BLaER1 (cell line): Measurements from ENCODE around the gene RASL12.

ENCODE experiments used
- H3K27ac ChIP-seq: shearing (Covaris generic); formaldehyde crosslinking; 2 replicates; pipeline ENCODE4 v1.8.1; 2022
- H3K27me3 ChIP-seq: shearing (Covaris generic); formaldehyde crosslinking; 2 replicates; pipeline ENCODE4 v1.8.1; 2022
- H3K36me3 ChIP-seq: shearing (Covaris generic); formaldehyde crosslinking; 2 replicates; pipeline ENCODE4 v1.8.1; 2022
- H3K4me1 ChIP-seq: shearing (Covaris generic); formaldehyde crosslinking; 2 replicates; pipeline ENCODE4 v1.8.1; 2022
- H3K4me2 ChIP-seq: shearing (Covaris generic); formaldehyde crosslinking; 2 replicates; pipeline ENCODE4 v1.8.1; 2022
- H3K4me3 ChIP-seq: shearing (Covaris generic); formaldehyde crosslinking; 2 replicates; pipeline ENCODE4 v1.8.1; 2022
- H3K9ac ChIP-seq: shearing (Covaris generic); formaldehyde crosslinking; 2 replicates; pipeline ENCODE4 v1.8.1; 2022
- H3K9me3 ChIP-seq: shearing (Covaris generic); formaldehyde crosslinking; 2 replicates; pipeline ENCODE4 v1.8.1; 2022
- H4K20me1 ChIP-seq: shearing (Covaris generic); formaldehyde crosslinking; 2 replicates; pipeline ENCODE4 v1.8.1; 2022
- Cebpa-rat ChIP-seq: shearing (Covaris generic); IDR thresholded peaks from 2 replicates; pipeline ENCODE4 v1.8.1; 2022

The RASL12 gene

DNA sequence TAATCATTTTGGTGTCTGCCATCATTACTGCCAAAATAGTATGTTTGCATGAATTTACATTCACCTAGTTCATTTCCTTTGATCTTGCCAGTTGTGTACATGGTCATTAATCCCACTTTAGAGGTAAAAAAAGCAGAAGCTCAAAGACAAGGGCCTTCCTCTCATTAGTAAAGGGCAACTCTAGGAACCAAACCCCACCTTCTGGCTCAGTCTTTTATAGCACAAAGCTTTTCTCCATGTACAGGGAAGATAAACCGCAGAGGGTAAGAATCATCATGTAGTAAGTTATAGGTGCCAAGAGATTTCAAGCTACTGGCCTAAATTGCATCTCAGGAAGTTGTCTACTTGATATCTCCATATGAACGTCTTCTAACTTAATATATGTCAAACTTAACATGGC, 58.8 kb downstream of the RASL12 start:
- H3K4me1 ChIP-seq: no peaks in the 10 kb centered on the region

DNA sequence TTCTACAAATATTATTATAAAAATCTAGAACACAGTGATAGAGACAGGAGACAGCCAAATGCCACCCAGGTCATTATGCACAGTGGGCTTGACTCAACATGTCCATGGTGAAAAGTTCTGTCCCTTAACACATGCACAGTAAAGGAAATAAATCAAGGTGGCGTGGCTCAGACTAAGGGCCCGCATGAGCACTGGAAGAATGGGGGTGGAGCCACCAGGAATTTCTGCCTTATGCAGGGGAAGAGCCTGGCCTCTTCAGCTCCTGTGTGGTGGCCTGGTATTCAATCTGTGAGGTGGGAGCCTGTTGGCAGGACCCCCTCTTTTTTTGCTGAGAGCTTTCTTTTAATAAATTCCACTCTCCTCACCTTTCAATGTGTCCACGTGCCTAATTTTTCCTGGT, 60.9 kb downstream of the RASL12 start:
- Histone ChIP-seq H3K4me2 (no peak overlapping the region), H3K9me3 (no peaks in the 10 kb centered on the region), H3K9ac (no peak overlapping the region), H3K27me3 (no peaks in the 10 kb centered on the region), H3K4me3 (no peak overlapping the region), H3K4me1 (no peaks in the 10 kb centered on the region), H3K36me3 (peaks cover 59% of the 10 kb centered on the region), H3K27ac (no peak overlapping the region), H4K20me1 (no peaks in the 10 kb centered on the region)
- no peak for TF ChIP-seq Cebpa-rat

More for the DNA sequence above, 58.8 kb downstream of the RASL12 start:
- TF ChIP-seq Cebpa-rat: no peak
- Histone ChIP-seq H3K9ac (no peak overlapping the region), H3K27me3 (no peaks in the 10 kb centered on the region), H3K27ac (no peak overlapping the region), H3K9me3 (peaks cover 11% of the 10 kb centered on the region), H3K4me3 (no peak overlapping the region), H4K20me1 (no peaks in the 10 kb centered on the region), H3K4me2 (no peak overlapping the region), H3K36me3 (peaks cover 58% of the 10 kb centered on the region)

DNA sequence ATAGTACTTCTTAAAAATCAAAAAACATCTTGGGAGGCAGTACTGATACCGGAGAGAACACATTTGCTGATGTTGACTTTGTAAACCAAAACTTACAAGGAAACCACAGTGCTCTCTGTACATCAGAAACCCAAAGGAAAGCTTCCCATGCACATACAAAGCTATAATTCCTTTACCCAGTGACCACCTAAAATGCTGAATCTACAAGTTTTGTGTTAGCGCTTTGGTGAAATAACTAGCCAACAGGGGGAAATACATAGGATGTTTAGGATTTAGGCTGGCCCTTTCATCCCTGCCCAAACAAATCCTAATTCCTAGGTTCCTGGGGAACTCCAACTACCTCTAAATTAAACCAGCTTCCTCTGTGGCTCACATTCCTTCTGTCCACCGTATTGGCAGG, 62.8 kb downstream of the RASL12 start:
- H3K4me2 ChIP-seq: no peak overlapping the region
- H3K4me1 ChIP-seq: no peaks in the 10 kb centered on the region
- no peak for TF ChIP-seq Cebpa-rat
- no peak overlapping the region for H3K4me3 ChIP-seq
- no peaks in the 10 kb centered on the region for H4K20me1 ChIP-seq
- H3K27me3 ChIP-seq: no peaks in the 10 kb centered on the region
- no peak overlapping the region for H3K9ac ChIP-seq
- H3K27ac ChIP-seq: no peak overlapping the region
- peaks cover 54% of the 10 kb centered on the region for H3K36me3 ChIP-seq
- H3K9me3 ChIP-seq: no peaks in the 10 kb centered on the region
